Vagina (tissue), 2 donors: ENCODE measurements around the gene PITHD1.

Source experiments
- CTCF ChIP-seq, 3 experiments: fragments of 450-650 bp in 2 of 3; fragments of 200-600 bp in 1 of 3; sonication (generic) in 1 of 3; IDR thresholded peaks; one replicate each; pipeline ENCODE4 v1.5.1; 2017 to 2019; ENCODE audit warnings: antibody characterized with exemption in 3 of 3, mild to moderate bottlenecking in 2 of 3, moderate library complexity in 2 of 3
- POLR2A ChIP-seq, 2 donors: fragments of 450-650 bp; IDR thresholded peaks; one replicate each; pipeline ENCODE4 v1.6.1; 2017; ENCODE audit warnings: antibody characterized with exemption in 2 of 2, mild to moderate bottlenecking in 2 of 2, moderate library complexity in 2 of 2
- POLR2AphosphoS5 ChIP-seq, 2 donors: sonication (generic); formaldehyde crosslinking; IDR thresholded peaks; one replicate each; pipeline ENCODE4 v1.9.0; 2017; ENCODE audit warnings: antibody characterized with exemption in 2 of 2, mild to moderate bottlenecking in 2 of 2, low read depth in 1 of 2; ENCODE audit not compliant: insufficient read depth in 1 of 2

GRCh38 chr1:23779826-23780371 is 1.7 kb downstream of the PITHD1 start:
- no peak for TF ChIP-seq CTCF (IDR thresholded peaks at IDR 0.05)
- no peak for TF ChIP-seq POLR2AphosphoS5 (IDR thresholded peaks at IDR 0.05; ENCODE audit: insufficient read depth in 1 of 2, low read depth in 1 of 2)
- no peak for TF ChIP-seq POLR2A (IDR thresholded peaks at IDR 0.05)
